Lower lobe of right lung (tissue), 2 donors: ENCODE results near the gene PCSK9. TPM values are rescaled to one million over a fixed set of nuclear protein-coding genes. Genes with fewer than 3 reads are reported as not detected.

Experiments used
- ATAC-seq, 2 donors: fragments of 200-7000 bp; cut with Tn5 transposase; one replicate each; pipeline ENCODE4 v1.9.1; 2020 to 2022; ENCODE audit warnings: mild to moderate bottlenecking in 2 of 2, moderate library complexity in 2 of 2
- DNase-seq: peaks from one replicate; pipeline ENCODE4 v3.0.0-alpha.2; 2020
- H3K27ac ChIP-seq: fragments of 200-600 bp; one replicate; pipeline ENCODE4 v1.8.0; 2022
- H3K27me3 ChIP-seq: fragments of 200-600 bp; one replicate; pipeline ENCODE4 v1.8.0; 2022; ENCODE audit warnings: low read depth
- H3K36me3 ChIP-seq: fragments of 200-600 bp; one replicate; pipeline ENCODE4 v1.8.0; 2022; ENCODE audit warnings: mild to moderate bottlenecking
- H3K4me1 ChIP-seq: fragments of 200-600 bp; one replicate; pipeline ENCODE4 v1.8.0; 2022
- H3K4me3 ChIP-seq: fragments of 200-600 bp; one replicate; pipeline ENCODE4 v1.8.0; 2022; ENCODE audit warnings: mild to moderate bottlenecking
- H3K9me3 ChIP-seq: fragments of 200-600 bp; one replicate; pipeline ENCODE4 v1.8.0; 2022
- CTCF ChIP-seq: fragments of 200-600 bp; IDR thresholded peaks from one replicate; pipeline ENCODE4 v1.8.0; 2022; ENCODE audit warnings: antibody characterized with exemption, mild to moderate bottlenecking
- intact Hi-C: fragments of 100-400 bp; cut with DNase I; formaldehyde crosslinking; loops from one replicate; pipeline ENCODE4 v1.11.0; 2022
- total RNA-seq: library from RNA; stranded (reverse); fragmentation: NEBNext Ultra II Directional; extraction: Animal tissue kit (Norgen Biotek cat#: 25700); gene quantifications from one replicate; pipeline ENCODE4 v1.2.1, GENCODE V29; 2021
- donor health status: DM: no; HTN: yes; CAD: no; lungs with severe emphysema.

Gene PCSK9
- total RNA-seq, 1 donor from 2014 or later, result 25.7 TPM

DNA sequence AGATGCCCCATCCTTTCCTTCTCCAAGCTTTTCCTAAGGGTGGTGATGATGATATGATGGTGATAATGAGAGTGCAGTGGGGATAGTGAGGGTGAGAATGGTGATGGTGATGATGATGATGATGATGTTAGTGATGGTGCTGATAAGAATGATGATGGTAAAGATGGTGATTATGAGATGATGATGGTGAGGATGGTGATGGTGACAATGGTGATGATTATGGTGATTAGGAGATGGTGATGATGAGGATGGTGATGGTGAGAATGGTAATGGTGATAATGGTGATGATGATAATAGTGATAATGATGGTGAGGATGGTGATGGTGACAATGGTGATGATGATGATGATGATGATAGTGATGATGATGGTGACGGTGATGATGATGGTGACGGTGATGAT is 36.7 kb upstream of the PCSK9 start:
- no peak for DNase-seq
- Histone ChIP-seq H3K27me3 (peaks cover 16% of the 10 kb centered on the region), H3K36me3 (no peaks in the 10 kb centered on the region)

GRCh38 chr1:55005351-55006140 is 33.8 kb upstream of the PCSK9 start:
- H3K4me3 ChIP-seq, result no peak overlapping the region
- ATAC-seq (no peak), DNase-seq (no peak)
- no peaks in the 10 kb centered on the region for H3K27me3 ChIP-seq
- intact Hi-C loops, result no loop called here
- no peak for TF ChIP-seq CTCF
- no peak overlapping the region for H3K27ac ChIP-seq
- no peaks in the 10 kb centered on the region for H3K36me3 ChIP-seq
- no peaks in the 10 kb centered on the region for H3K9me3 ChIP-seq
- no peaks in the 10 kb centered on the region for H3K4me1 ChIP-seq

More for the DNA sequence above, 36.7 kb upstream of the PCSK9 start:
- Histone ChIP-seq H3K4me1 (no peaks in the 10 kb centered on the region), H3K27ac (no peak overlapping the region), H3K4me3 (no peak overlapping the region), H3K9me3 (no peaks in the 10 kb centered on the region)
- ATAC-seq, result no peak
- no peak for TF ChIP-seq CTCF
- intact Hi-C loops, result no loop called here

- DNase-seq (no peak), ATAC-seq (no peak)
- Histone ChIP-seq H3K36me3 (no peaks in the 10 kb centered on the region), H3K9me3 (no peaks in the 10 kb centered on the region), H3K27me3 (no peaks in the 10 kb centered on the region), H3K27ac (no peak overlapping the region), H3K4me3 (no peak overlapping the region), H3K4me1 (no peaks in the 10 kb centered on the region)
- no peak for TF ChIP-seq CTCF
- intact Hi-C loops, result no loop called here
Measured at GRCh38 chr1:55006931-55007330, 32.4 kb upstream of the PCSK9 start.

GRCh38 chr1:55007625-55008024 is 31.7 kb upstream of the PCSK9 start:
- Histone ChIP-seq H3K4me1 (no peaks in the 10 kb centered on the region), H3K36me3 (no peaks in the 10 kb centered on the region), H3K9me3 (no peaks in the 10 kb centered on the region), H3K27ac (no peak overlapping the region), H3K27me3 (no peaks in the 10 kb centered on the region), H3K4me3 (no peak overlapping the region)
- ATAC-seq (no peak), DNase-seq (no peak)
- no peak for TF ChIP-seq CTCF
- intact Hi-C loops, result no loop called here

GRCh38 chr1:55010194-55010886 is 29.0 kb upstream of the PCSK9 start:
- no peaks in the 10 kb centered on the region for H3K27me3 ChIP-seq
- ATAC-seq (no peak), DNase-seq (no peak)
- no peak overlapping the region for H3K27ac ChIP-seq
- H3K9me3 ChIP-seq, result no peaks in the 10 kb centered on the region
- TF ChIP-seq CTCF, result no peak
- no peak overlapping the region for H3K4me3 ChIP-seq
- no peaks in the 10 kb centered on the region for H3K4me1 ChIP-seq
- intact Hi-C loops, result no loop called here
- no peaks in the 10 kb centered on the region for H3K36me3 ChIP-seq
